Stomach (tissue), 9 donors: ENCODE measurements around the gene FLAD1. TPM values are rescaled to one million over a fixed set of nuclear protein-coding genes. Genes with fewer than 3 reads are reported as not detected.
A peak's percentile ranks its signal among the peaks of the same experiment; 100 is the strongest.

Source experiments
- DNase-seq, 2 donors: peaks; one replicate each; pipeline versions ENCODE4 v3.0.0 to v3.0.0-alpha.2; 2013 to 2019
- H3K27ac ChIP-seq, 5 donors: fragments of 200-600 bp in 4 of 5; sonication (generic) in 4 of 5; one replicate each; pipeline ENCODE4 v1.5.1; 2013 to 2019; ENCODE audit warnings: mild to moderate bottlenecking in 1 of 5, moderate library complexity in 1 of 5
- H3K27me3 ChIP-seq, 3 donors: fragments of 200-600 bp; sonication (generic); one replicate each; pipeline ENCODE4 v1.5.1; 2017 to 2019; ENCODE audit warnings: mixed run types in 1 of 3
- H3K36me3 ChIP-seq, 4 donors: fragments of 200-600 bp; sonication (generic); 1 replicate in 3 of 4; 2 replicates in 1 of 4; pipeline ENCODE4 v1.5.1; 2016 to 2019
- H3K4me1 ChIP-seq, 4 donors: fragments of 200-600 bp; sonication (generic); one replicate each; pipeline ENCODE4 v1.5.1; 2016 to 2019
- H3K4me3 ChIP-seq, 4 donors: fragments of 200-600 bp; sonication (generic) in 3 of 4; one replicate each; pipeline ENCODE4 v1.5.1; 2016 to 2019; ENCODE audit warnings: mild to moderate bottlenecking in 1 of 4
- H3K9me3 ChIP-seq, 4 donors: fragments of 200-600 bp; sonication (generic); one replicate each; pipeline ENCODE4 v1.5.1; 2016 to 2019
- EP300 ChIP-seq: sonication (generic); formaldehyde crosslinking; IDR thresholded peaks from one replicate; pipeline ENCODE4 v1.6.1; 2017; ENCODE audit warnings: antibody characterized with exemption
- POLR2A ChIP-seq, 4 donors: fragments of 450-650 bp; IDR thresholded peaks; one replicate each; pipeline ENCODE4 v1.6.1; 2016; ENCODE audit warnings: antibody characterized with exemption in 4 of 4, control low read depth in 2 of 4, mild to moderate bottlenecking in 1 of 4, moderate library complexity in 1 of 4
- POLR2AphosphoS5 ChIP-seq, 3 donors: sonication (generic); formaldehyde crosslinking; IDR thresholded peaks; one replicate each; pipeline ENCODE4 v1.6.1; 2016; ENCODE audit warnings: antibody characterized with exemption in 3 of 3
- WGBS, 5 donors: extraction: QIAGEN DNeasy Blood & Tissue Kit in 3 of 5; methylation state at CpG; one replicate each; pipeline versions ENCODE4 v1.1.5 to v1.1.7; 2013 to 2018; 5-methylcytosine and 5-hydroxymethylcytosine counted together
- intact Hi-C: fragments of 100-400 bp; cut with DNase I; formaldehyde crosslinking; loops from one replicate; pipeline ENCODE4 v1.15.1; 2023; ENCODE audit warnings: low total_unique reads
- polyA plus RNA-seq, 3 donors: library from polyadenylated mRNA; stranded (reverse); fragments of 200-250 nt; gene quantifications; one replicate each; pipeline ENCODE4 v1.2.3, GENCODE V29; 2013
- small RNA-seq, 4 donors: library from RNA; depleted of rRNA; stranded (forward); fragments of <200 nt; gene quantifications; one replicate each; pipeline ENCODE3, GENCODE V24; 2016
- total RNA-seq, 5 donors: library from RNA; depleted of rRNA; stranded (reverse); fragments of >200 nt; gene quantifications; one replicate each; pipeline versions ENCODE4 v1.1.0 to v1.2.3, GENCODE V29; 2014 to 2016
- TF ChIP-seq, protein P1 (sequence below), 7 experiments: fragments of 450-650 bp in 4 of 7; fragments of 200-600 bp in 3 of 7; sonication (generic) in 3 of 7; IDR thresholded peaks; one replicate each; pipeline ENCODE4 v1.5.1; 2016 to 2019; ENCODE audit warnings: antibody characterized with exemption in 7 of 7, control low read depth in 2 of 7, mild to moderate bottlenecking in 1 of 7
- donor health status: healthy with polysubstance abuse.
- donor health status: Bipolar disorder and iron deficiency.
- donor health status: healthy.

The FLAD1 gene
- total and polyA plus RNA-seq, 8 donors, result 14.1 to 76.5 (median 42.1) TPM

DNA sequence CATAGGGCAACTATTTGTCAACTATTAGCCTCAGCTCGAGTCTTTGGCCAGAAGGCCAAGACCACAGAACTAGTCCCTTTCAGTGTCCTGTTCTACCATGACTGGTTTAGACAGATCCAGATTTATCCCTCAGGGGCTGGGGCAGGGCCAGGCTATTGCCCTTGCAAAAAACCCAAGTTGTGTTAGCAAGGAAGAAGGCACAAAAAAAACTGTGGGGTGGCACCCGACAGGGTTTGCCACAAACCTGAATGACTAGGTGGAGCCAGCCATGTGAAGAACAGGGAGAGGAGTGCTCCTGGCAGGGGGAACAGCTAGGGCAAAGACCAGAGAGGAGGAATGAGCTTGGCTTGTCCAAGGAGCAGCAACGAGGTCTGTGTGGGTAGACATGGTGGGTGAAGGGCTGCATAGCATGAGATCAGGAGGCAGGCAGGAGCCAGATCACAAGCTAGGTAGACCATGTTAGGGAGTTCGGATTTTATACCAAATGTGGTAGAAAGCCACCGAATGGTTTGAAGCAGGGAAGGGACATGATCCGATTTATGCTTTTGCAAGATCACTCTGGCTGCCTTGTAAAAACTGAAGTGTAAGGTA lies 54.8 kb downstream of the FLAD1 start:
- H3K4me3 ChIP-seq, result no peak overlapping the region
- WGBS, 5 donors, result 70 to 80% (median 75%) methylated on average over 6 of the region's 6 CpGs
- no peaks in the 10 kb centered on the region for H3K27me3 ChIP-seq
- peaks cover 12 to 18% (median 15%) of the 10 kb centered on the region in 4 donors for H3K4me1 ChIP-seq
- TF ChIP-seq POLR2AphosphoS5 (IDR thresholded peaks at IDR 0.05), result no peak
- TF ChIP-seq, protein P1, sequence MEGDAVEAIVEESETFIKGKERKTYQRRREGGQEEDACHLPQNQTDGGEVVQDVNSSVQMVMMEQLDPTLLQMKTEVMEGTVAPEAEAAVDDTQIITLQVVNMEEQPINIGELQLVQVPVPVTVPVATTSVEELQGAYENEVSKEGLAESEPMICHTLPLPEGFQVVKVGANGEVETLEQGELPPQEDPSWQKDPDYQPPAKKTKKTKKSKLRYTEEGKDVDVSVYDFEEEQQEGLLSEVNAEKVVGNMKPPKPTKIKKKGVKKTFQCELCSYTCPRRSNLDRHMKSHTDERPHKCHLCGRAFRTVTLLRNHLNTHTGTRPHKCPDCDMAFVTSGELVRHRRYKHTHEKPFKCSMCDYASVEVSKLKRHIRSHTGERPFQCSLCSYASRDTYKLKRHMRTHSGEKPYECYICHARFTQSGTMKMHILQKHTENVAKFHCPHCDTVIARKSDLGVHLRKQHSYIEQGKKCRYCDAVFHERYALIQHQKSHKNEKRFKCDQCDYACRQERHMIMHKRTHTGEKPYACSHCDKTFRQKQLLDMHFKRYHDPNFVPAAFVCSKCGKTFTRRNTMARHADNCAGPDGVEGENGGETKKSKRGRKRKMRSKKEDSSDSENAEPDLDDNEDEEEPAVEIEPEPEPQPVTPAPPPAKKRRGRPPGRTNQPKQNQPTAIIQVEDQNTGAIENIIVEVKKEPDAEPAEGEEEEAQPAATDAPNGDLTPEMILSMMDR (IDR thresholded peaks at IDR 0.05), result no peak
- TF ChIP-seq EP300, result no peak
- TF ChIP-seq POLR2A (IDR thresholded peaks at IDR 0.05), result no peak
- H3K9me3 ChIP-seq, result no peaks in the 10 kb centered on the region
- intact Hi-C loops, result no loop called here
- H3K36me3 ChIP-seq, result no peaks in the 10 kb centered on the region
- DNase-seq, result no peak
- peak overlapping the region in 2 of 5 donors; percentile 45 to 59 for H3K27ac ChIP-seq

DNA sequence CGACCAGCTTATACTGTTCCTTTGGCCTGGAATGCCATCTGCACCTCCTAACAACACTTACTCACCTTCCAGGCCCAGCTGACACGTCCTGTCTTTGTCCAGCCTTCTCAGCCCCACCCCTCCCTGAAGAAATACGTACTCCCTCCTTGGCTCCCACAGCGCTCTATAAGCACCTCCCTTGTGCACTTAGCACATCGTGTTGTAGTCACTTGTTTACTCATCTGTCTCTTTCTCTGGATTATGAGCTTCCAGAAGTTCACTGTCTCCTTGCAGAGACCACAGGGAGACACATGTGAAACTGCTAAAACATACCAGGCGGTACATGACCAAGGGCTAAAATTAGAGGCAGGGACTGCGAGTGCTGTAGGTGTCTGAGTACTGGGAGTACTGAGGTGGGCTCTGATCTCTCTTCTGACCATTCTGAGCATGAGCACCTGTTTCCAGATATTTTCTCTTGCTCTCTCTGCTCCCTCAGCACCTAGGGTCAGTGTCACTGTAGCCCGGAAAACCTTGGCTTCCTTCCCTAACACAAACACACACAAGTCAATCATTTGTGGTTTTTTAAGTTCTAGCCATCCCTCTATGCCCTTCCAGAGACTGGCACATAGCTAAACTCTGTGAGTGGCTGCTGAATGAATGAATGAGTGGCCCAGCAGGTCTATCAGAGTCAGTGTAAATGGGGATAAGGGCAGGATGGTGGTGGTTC lies 55.6 kb downstream of the FLAD1 start:
- no peaks in the 10 kb centered on the region for H3K27me3 ChIP-seq
- 22 to 32% (median 24%) methylated on average over 8 of the region's 8 CpGs for WGBS, 5 donors
- intact Hi-C loops, result no loop called here
- peak; percentile 61 to 66 for DNase-seq
- H3K9me3 ChIP-seq, result no peaks in the 10 kb centered on the region
- no peak overlapping the region for H3K4me3 ChIP-seq
- no peaks in the 10 kb centered on the region for H3K36me3 ChIP-seq
- H3K27ac ChIP-seq, result peak overlapping the region in 3 of 5 donors; percentile 45 to 59 (median 48)
- TF ChIP-seq POLR2AphosphoS5 (IDR thresholded peaks at IDR 0.05) (peak in 2 of 3 donors; percentile 8 to 58), EP300 (no peak)
- peaks cover 12 to 26% (median 20%) of the 10 kb centered on the region in 4 donors for H3K4me1 ChIP-seq

DNA sequence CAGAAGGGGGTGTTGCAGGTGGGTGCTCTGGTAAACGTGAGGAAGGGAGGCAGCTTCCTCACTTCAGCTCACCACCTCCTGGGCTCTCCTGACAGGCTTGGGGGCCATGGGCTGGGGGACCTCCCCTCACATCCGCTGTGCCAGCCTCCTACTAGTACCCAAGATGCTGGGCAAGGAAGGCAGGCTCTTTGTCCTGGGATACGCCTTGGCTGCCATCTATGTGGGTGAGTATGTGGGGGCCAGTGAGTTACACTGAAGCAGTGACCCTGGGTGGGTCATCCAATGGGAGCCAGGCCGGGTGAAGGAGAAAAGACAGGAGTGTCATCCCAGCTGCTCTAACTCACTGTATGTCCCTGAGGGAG lies 56.1 kb downstream of the FLAD1 start:
- peak overlapping the region in 2 of 5 donors; percentile 45 to 59 for H3K27ac ChIP-seq
- intact Hi-C loops, result no loop called here
- H3K4me1 ChIP-seq, result peaks cover 16 to 31% (median 25%) of the 10 kb centered on the region in 4 donors
- H3K27me3 ChIP-seq, result no peaks in the 10 kb centered on the region
- H3K9me3 ChIP-seq, result no peaks in the 10 kb centered on the region
- TF ChIP-seq, protein P1 (IDR thresholded peaks at IDR 0.05), result no peak
- TF ChIP-seq POLR2AphosphoS5 (IDR thresholded peaks at IDR 0.05), result no peak
- no peak overlapping the region for H3K4me3 ChIP-seq
- DNase-seq, result no peak
- no peaks in the 10 kb centered on the region for H3K36me3 ChIP-seq
- 70 to 84% (median 76%) methylated on average over 3 to 4 of the region's 4 CpGs for WGBS, 5 donors

DNA sequence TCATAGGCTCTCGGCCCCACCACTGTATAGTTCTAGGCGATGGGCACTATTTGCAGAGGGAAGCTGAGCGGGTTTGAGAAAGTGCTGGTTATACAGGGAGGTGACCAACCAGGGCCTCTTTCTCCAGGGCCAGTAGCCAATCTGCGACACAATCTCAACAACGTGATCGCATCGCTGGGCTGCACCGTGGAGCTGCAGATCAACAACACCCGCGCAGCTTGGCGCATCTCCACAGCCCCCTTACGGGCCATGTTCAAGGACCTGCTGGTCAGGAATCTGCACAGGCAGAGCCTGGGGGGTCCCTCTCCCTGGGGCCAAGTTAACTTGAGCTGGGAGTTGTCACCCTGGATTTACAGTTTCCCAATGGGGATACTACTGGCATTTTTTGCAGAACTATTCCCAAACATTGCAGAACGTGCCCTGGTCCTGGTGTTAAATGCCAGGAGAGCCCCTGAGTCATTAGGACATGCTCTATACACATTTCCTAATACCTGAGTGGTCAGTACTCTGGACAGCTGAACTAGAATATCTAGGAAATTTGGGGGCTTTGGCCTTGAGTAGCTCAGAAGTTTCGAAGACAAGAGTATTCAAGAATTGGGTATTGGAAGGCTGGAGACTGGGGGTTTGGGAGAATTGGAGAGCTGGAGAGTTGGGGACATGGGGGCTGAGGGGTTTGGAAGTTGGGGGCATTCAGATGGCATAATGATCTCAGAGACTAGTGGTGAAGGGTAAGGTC lies 57.4 kb downstream of the FLAD1 start:
- H3K4me1 ChIP-seq, result peaks cover 24 to 44% (median 36%) of the 10 kb centered on the region in 4 donors
- H3K27ac ChIP-seq, result no peak overlapping the region
- 86 to 92% (median 91%) methylated on average over 12 to 14 of the region's 14 CpGs for WGBS, 5 donors
- H3K27me3 ChIP-seq, result no peaks in the 10 kb centered on the region
- no peak overlapping the region for H3K4me3 ChIP-seq
- DNase-seq, result no peak
- no peak for TF ChIP-seq POLR2A (IDR thresholded peaks at IDR 0.05)
- no peak for TF ChIP-seq POLR2AphosphoS5 (IDR thresholded peaks at IDR 0.05)
- TF ChIP-seq, protein P1 (IDR thresholded peaks at IDR 0.05), result no peak
- no peak for TF ChIP-seq EP300
- H3K36me3 ChIP-seq, result no peaks in the 10 kb centered on the region
- no peaks in the 10 kb centered on the region for H3K9me3 ChIP-seq
- intact Hi-C loops, result no loop called here

Small RNA genes lying within 50 kb of the gene (small RNA-seq; reads per million reads assigned to genes)
- gene MIR4258 (0 reads per million in 4 donors), gene RF00017 (0 reads per million in 4 donors)

Other genes starting within 250 kb of the FLAD1 start
- 10 to 100 TPM in 1 of 5 donors, 1 to 10 TPM in 4; 1.2 to 10.7 (median 3.5) TPM for gene KCNN3, start 113.1 kb upstream of the FLAD1 start, total RNA-seq
- under 1 TPM; 0.19 to 0.31 (median 0.25) TPM for gene KCNN3, start 113.1 kb upstream of the FLAD1 start, polyA plus RNA-seq
- 10 to 100 TPM; 10.1 to 47.3 (median 36.8) TPM for gene PMVK, start 46.6 kb upstream of the FLAD1 start, total RNA-seq
- 10 to 100 TPM; 37.4 to 57.1 (median 45.2) TPM for gene PMVK, start 46.6 kb upstream of the FLAD1 start, polyA plus RNA-seq
- 100 to 1,000 TPM in 1 of 5 donors, 10 to 100 TPM in 4; 66.5 to 123 (median 81.1) TPM for gene PBXIP1, start 27.2 kb upstream of the FLAD1 start, total RNA-seq
- gene PBXIP1, start 27.2 kb upstream of the FLAD1 start, polyA plus RNA-seq, result 10 to 100 TPM; 19.7 to 59.0 (median 33.4) TPM
- 10 to 100 TPM in 4 of 5 donors, 1 to 10 TPM in 1; 8.1 to 75.3 (median 36.2) TPM for gene PYGO2, start 21.6 kb upstream of the FLAD1 start, total RNA-seq
- gene PYGO2, start 21.6 kb upstream of the FLAD1 start, polyA plus RNA-seq, result 10 to 100 TPM; 12.2 to 19.8 (median 16.1) TPM
- gene SHC1, start 12.6 kb upstream of the FLAD1 start, total RNA-seq, result 10 to 100 TPM; 23.2 to 81.1 (median 59.6) TPM
- 10 to 100 TPM; 43.7 to 58.8 (median 56.1) TPM for gene SHC1, start 12.6 kb upstream of the FLAD1 start, polyA plus RNA-seq
- gene CKS1B, start 8.7 kb upstream of the FLAD1 start, total RNA-seq, result 10 to 100 TPM in 2 of 5 donors, 1 to 10 TPM in 3; 4.7 to 36.1 (median 5.2) TPM
- 10 to 100 TPM; 40.9 to 73.3 (median 63.9) TPM for gene CKS1B, start 8.7 kb upstream of the FLAD1 start, polyA plus RNA-seq
- 10 to 100 TPM in 1 of 5 donors, 1 to 10 TPM in 1, not detected in 3; 1.1 to 11.6 TPM for gene LENEP, start 10.2 kb downstream of the FLAD1 start, total RNA-seq
- gene LENEP, start 10.2 kb downstream of the FLAD1 start, polyA plus RNA-seq, result not detected
- gene ZBTB7B, start 19.5 kb downstream of the FLAD1 start, total RNA-seq, result 100 to 1,000 TPM in 1 of 5 donors, 10 to 100 TPM in 4; 32.3 to 134 (median 53.9) TPM
- 10 to 100 TPM; 29.6 to 39.5 (median 35.6) TPM for gene ZBTB7B, start 19.5 kb downstream of the FLAD1 start, polyA plus RNA-seq
- 100 to 1,000 TPM in 1 of 5 donors, not detected in 4; 158 TPM for gene DCST2, start 50.4 kb downstream of the FLAD1 start, total RNA-seq
- 1 to 10 TPM; 1.6 to 6.6 (median 6.1) TPM for gene DCST2, start 50.4 kb downstream of the FLAD1 start, polyA plus RNA-seq
- under 1 TPM in 2 of 5 donors, not detected in 3; 0.18 to 0.89 TPM for gene DCST1, start 50.5 kb downstream of the FLAD1 start, total RNA-seq
- under 1 TPM in 1 of 3 donors, not detected in 2; 0.13 TPM for gene DCST1, start 50.5 kb downstream of the FLAD1 start, polyA plus RNA-seq
- gene ADAM15, start 68.0 kb downstream of the FLAD1 start, total RNA-seq, result 100 to 1,000 TPM in 4 of 5 donors, 10 to 100 TPM in 1; 56.2 to 335 (median 126) TPM
- 100 to 1,000 TPM; 149 to 267 (median 159) TPM for gene ADAM15, start 68.0 kb downstream of the FLAD1 start, polyA plus RNA-seq
- gene EFNA4, start 80.4 kb downstream of the FLAD1 start, total RNA-seq, result 1 to 10 TPM in 3 of 5 donors, not detected in 2; 3.5 to 9.9 (median 5.8) TPM
- 10 to 100 TPM in 1 of 3 donors, 1 to 10 TPM in 2; 4.3 to 13.2 (median 6.7) TPM for gene EFNA4, start 80.4 kb downstream of the FLAD1 start, polyA plus RNA-seq
- gene EFNA3, start 95.5 kb downstream of the FLAD1 start, total RNA-seq, result not detected
- 1 to 10 TPM in 2 of 3 donors, under 1 TPM in 1; 0.76 to 4.9 (median 1.5) TPM for gene EFNA3, start 95.5 kb downstream of the FLAD1 start, polyA plus RNA-seq
- gene EFNA1, start 144.5 kb downstream of the FLAD1 start, total RNA-seq, result 10 to 100 TPM; 12.2 to 75.3 (median 36.0) TPM
- gene EFNA1, start 144.5 kb downstream of the FLAD1 start, polyA plus RNA-seq, result 10 to 100 TPM; 31.3 to 65.8 (median 47.7) TPM
- gene SLC50A1, start 152.5 kb downstream of the FLAD1 start, total RNA-seq, result 100 to 1,000 TPM in 1 of 5 donors, 10 to 100 TPM in 3, 1 to 10 TPM in 1; 4.5 to 114 (median 22.5) TPM
- gene SLC50A1, start 152.5 kb downstream of the FLAD1 start, polyA plus RNA-seq, result 10 to 100 TPM; 39.7 to 48.3 (median 40.2) TPM
- gene DPM3, start 157.2 kb downstream of the FLAD1 start, total RNA-seq, result 10 to 100 TPM in 4 of 5 donors, not detected in 1; 13.3 to 51.3 (median 38.3) TPM
- 100 to 1,000 TPM; 192 to 301 (median 220) TPM for gene DPM3, start 157.2 kb downstream of the FLAD1 start, polyA plus RNA-seq
- 100 to 1,000 TPM in 3 of 5 donors, 10 to 100 TPM in 2; 60.8 to 238 (median 133) TPM for gene KRTCAP2, start 190.0 kb downstream of the FLAD1 start, total RNA-seq
- 100 to 1,000 TPM; 183 to 399 (median 242) TPM for gene KRTCAP2, start 190.0 kb downstream of the FLAD1 start, polyA plus RNA-seq
- gene TRIM46, start 190.5 kb downstream of the FLAD1 start, total RNA-seq, result 10 to 100 TPM in 1 of 5 donors, 1 to 10 TPM in 1, under 1 TPM in 1, not detected in 2; 0.73 to 16.9 (median 5.4) TPM
- gene TRIM46, start 190.5 kb downstream of the FLAD1 start, polyA plus RNA-seq, result under 1 TPM; 0.58 to 0.68 (median 0.61) TPM
- gene THBS3, start 224.6 kb downstream of the FLAD1 start, total RNA-seq, result 10 to 100 TPM; 11.0 to 65.9 (median 25.4) TPM
- 10 to 100 TPM; 11.0 to 27.9 (median 17.8) TPM for gene THBS3, start 224.6 kb downstream of the FLAD1 start, polyA plus RNA-seq
- 10 to 100 TPM in 4 of 5 donors, 1 to 10 TPM in 1; 1.2 to 54.9 (median 25.2) TPM for gene MTX1, start 225.4 kb downstream of the FLAD1 start, total RNA-seq
- 10 to 100 TPM; 48.3 to 71.1 (median 58.2) TPM for gene MTX1, start 225.4 kb downstream of the FLAD1 start, polyA plus RNA-seq